GM12872 (cell line): ENCODE data around the gene CCL17.

Source experiments
- TF ChIP-seq, protein P1 (sequence below): IDR thresholded peaks from 3 replicates; pipeline ENCODE4 v1.5.1; 2011; ENCODE audit warnings: low read depth, mild to moderate bottlenecking, low read length, moderate library complexity; ENCODE audit not compliant: insufficient read depth

Gene CCL17

DNA sequence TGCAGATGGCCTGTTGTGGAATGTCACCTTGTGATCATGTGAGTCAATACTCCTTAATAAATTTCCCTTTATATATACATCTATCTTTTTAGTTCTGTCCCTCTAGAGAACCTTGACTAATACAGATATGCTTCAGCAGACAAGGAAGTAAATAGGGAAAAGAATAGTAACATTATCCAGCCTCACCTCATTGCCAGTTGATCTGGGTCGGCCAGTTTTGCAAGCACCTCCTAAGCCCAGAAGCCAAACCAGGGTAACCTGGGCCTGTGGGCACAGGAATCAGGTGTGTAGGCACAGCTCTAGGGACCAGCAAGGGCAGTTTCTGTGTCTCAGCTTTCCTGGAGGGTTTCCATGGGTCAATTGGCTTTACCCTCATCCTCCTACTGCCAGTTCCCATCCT, 11.9 kb upstream of the CCL17 start:
- TF ChIP-seq, protein P1, sequence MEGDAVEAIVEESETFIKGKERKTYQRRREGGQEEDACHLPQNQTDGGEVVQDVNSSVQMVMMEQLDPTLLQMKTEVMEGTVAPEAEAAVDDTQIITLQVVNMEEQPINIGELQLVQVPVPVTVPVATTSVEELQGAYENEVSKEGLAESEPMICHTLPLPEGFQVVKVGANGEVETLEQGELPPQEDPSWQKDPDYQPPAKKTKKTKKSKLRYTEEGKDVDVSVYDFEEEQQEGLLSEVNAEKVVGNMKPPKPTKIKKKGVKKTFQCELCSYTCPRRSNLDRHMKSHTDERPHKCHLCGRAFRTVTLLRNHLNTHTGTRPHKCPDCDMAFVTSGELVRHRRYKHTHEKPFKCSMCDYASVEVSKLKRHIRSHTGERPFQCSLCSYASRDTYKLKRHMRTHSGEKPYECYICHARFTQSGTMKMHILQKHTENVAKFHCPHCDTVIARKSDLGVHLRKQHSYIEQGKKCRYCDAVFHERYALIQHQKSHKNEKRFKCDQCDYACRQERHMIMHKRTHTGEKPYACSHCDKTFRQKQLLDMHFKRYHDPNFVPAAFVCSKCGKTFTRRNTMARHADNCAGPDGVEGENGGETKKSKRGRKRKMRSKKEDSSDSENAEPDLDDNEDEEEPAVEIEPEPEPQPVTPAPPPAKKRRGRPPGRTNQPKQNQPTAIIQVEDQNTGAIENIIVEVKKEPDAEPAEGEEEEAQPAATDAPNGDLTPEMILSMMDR, result no peak

DNA sequence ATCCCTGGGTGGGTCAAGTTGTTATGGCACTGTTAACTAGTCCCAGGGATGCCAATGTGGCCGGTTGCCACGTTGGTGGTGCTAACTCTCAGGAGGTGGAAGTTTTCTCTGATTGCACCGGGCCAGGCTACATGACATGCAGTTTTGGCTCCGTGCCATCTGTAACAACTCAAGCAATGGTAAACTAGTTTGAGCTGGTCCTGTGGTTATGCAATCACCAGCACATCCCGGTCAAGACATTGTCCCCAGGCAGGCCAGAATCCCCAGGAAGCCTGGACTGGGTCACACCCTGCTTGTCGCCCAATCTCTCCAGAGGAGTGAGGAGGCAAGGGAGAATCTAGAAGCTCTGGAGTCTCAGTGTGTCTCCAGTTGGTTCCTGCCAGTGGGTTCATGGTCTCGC, 10.1 kb upstream of the CCL17 start:
- TF ChIP-seq, protein P1, result no peak

DNA sequence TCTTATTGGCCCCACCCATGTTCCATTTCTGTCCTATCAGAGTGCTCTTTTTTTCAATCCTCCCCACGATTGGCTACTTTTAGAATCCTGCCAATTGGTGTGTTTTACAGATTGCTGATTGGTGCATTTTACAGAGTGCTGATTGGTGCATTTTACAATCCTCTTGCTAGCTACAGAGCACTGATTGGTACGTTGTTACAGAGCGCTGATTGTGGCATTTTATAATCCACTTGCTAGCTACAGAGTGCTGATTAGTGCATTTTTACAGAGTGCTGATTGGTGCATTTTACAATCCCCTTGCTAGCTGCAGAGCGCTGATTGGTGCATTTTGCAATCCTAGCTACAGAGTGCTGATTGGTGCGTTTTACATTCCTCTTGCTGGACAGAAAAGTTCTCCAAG, 9.5 kb upstream of the CCL17 start:
- TF ChIP-seq, protein P1, result no peak

DNA sequence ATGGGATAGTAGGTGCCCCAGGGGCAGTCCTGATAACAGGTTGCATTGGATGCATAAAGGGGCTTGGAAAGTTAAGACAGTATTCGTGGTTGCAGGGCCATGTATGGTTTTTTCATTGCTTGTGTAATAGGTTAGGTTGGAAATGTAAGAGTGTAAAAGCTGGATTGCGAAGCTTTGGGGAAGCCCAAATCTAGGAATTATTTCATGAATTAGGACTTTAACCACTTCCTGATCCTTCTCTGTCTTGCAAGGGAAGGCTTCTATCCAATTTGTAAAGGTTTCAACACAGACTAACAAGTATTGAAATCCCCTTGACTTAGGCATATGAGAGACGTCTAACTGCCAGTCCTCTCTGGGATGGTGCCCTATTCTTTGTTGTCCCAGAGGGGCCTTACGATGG, 7.8 kb upstream of the CCL17 start:
- TF ChIP-seq, protein P1, result no peak

DNA sequence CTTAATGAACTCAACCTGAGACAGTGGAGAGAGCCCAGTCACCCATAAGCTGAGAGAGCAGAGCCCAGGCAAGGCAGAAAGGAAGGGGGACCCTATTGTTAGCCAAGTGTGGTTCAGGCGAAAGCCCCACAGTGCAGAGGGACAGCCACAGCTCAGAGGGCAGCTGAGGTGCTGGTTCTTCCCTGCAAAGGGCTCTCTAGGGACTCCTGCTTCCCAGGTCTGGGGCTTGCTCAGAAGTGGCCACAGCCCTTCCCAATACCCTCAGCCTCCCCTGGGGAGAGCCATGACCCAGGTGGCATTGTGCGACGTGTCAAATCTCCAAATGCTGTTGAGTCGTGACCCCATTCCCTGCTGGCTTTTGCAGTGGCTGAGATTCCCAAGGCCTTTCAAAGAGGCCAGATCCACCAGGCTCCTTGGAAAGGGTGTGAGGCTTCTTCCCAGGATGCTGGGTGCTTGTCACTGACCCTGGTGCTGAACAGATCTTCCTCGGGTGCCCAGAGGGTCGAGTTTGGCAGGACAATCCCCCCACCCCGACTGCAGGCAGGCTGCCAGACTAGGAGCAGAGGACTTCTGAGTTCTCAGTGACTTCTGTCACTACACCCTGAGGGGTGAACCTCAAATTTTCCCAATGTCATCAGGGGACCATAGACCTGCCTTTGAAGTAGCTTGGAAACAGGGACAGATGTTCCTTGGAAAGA, 2.5 kb upstream of the CCL17 start:
- TF ChIP-seq, protein P1, result no peak

DNA sequence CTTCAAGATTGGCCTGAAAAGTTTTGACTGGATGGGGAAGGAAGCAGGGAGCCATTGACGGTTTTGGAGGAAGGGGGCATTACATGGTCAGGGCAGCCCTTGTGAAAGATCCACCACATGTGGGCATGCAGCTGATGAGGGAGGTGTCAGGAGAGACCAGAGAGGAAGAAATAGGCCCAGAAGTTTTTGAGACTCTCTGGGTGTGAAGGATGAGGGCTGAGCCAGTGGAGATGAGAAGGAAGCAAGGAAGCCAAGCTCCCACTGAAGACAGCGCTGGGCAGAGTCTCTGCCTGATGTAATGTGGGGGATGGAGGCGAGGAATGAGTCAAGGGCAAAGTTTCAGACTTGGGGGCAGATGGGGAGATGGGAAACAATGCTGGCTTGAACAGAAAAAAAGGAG, 530 bp downstream of the CCL17 start:
- TF ChIP-seq, protein P1, result no peak

DNA sequence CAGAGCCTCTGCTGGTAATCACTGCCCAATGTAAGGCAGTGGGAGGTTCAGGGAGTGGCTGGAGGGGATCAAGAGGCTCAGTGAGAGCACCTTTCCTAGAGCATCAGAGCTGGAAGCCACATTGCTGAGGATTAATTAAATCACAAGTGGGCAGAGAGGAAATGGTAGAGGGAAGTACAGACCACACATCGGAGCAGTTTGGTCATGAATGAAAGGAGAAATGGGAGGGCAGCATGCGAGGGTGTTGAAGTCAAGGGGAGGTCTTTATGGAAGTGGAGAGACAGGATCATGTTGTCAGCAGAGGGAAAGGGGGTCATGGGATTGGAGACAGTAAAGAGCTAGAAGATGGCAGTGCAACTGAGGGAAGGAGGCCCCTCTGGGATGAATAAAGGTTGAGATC, 2.3 kb downstream of the CCL17 start:
- TF ChIP-seq, protein P1, result no peak
